HepG2 (cell line): Measurements from ENCODE around the gene RDH11. TPM values are rescaled to one million over a fixed set of nuclear protein-coding genes. Genes with fewer than 3 reads are reported as not detected.

Experiments used
- ATAC-seq: fragments of 200-7000 bp; cut with Tn5 transposase; 3 replicates; pipeline ENCODE4 v1.9.1; 2020; ENCODE audit warnings: mild to moderate bottlenecking, moderate library complexity
- BruUV-seq: library from RNA; stranded (reverse); fragments of 400-500 nt; replicated peaks from 2 replicates; lab custom pipeline; 2021; lab: Mats Ljungman, UMichigan
- CTCF ChIA-PET: fragments of 300-600 bp; formaldehyde crosslinking; extraction: SDS; loops from one replicate; lab custom pipeline; 2021; ENCODE audit warnings: low total read pairs, inconsistent platforms, low intra/inter-chr PET ratio; lab: Yijun Ruan, JAX
- POLR2A ChIA-PET: fragments of 350-600 bp; sonication (Branson Sonifier 250); formaldehyde crosslinking; loops from one replicate; lab custom pipeline; 2020; ENCODE audit warnings: antibody characterized with exemption, inconsistent platforms; lab: Yijun Ruan, JAX
- DNase-seq: peaks from one replicate; pipeline ENCODE4 v3.0.0-alpha.2; 2015; ENCODE audit warnings: low spot score
- FAIRE-seq: peaks from 3 replicates; lab custom pipeline; 2011; peaks lifted over from hg19 to GRCh38; lab: Jason Lieb, UNC
- H2AFZ ChIP-seq: one replicate; pipeline ENCODE4 v1.6.1; 2011; ENCODE audit warnings: low read length, inconsistent platforms
- H3K27ac ChIP-seq: fragments of 300-600 bp; 3 replicates; pipeline ENCODE4 v1.8.0; 2011; ENCODE audit warnings: mixed run types, mild to moderate bottlenecking, mixed read lengths, low read length, inconsistent platforms; ENCODE audit not compliant: insufficient read depth; ENCODE audit errors: extremely low read length
- H3K27me3 ChIP-seq, 2 experiments: fragments of 200-600 bp in 1 of 2; 2 replicates in 1 of 2; 3 replicates in 1 of 2; pipeline versions ENCODE4 v1.6.0 to v1.8.0; 2011; ENCODE audit warnings: low read length in 2 of 2, mild to moderate bottlenecking in 2 of 2, moderate library complexity in 2 of 2, inconsistent platforms in 1 of 2; ENCODE audit not compliant: insufficient read depth in 2 of 2, control insufficient read depth in 1 of 2
- H3K36me3 ChIP-seq, 2 experiments: fragments of 200-600 bp in 1 of 2; replicated peaks in 1 of 2; 2 replicates in 1 of 2; 3 replicates in 1 of 2; pipeline versions ENCODE4 v1.5.1 to v1.8.0; 2011; ENCODE audit warnings: low read length in 2 of 2, inconsistent platforms in 1 of 2; ENCODE audit not compliant: insufficient read depth in 2 of 2, control insufficient read depth in 1 of 2
- H3K4me1 ChIP-seq: 2 replicates; pipeline ENCODE4 v1.5.1; 2012; ENCODE audit warnings: low read length, inconsistent platforms; ENCODE audit not compliant: insufficient read depth
- H3K4me2 ChIP-seq: 2 replicates; pipeline ENCODE4 v1.6.0; 2011; ENCODE audit warnings: low read depth, low read length, inconsistent platforms
- H3K4me3 ChIP-seq, 3 experiments: fragments of 200-600 bp in 1 of 3; sonication (generic), shearing (Covaris generic) in 1 of 3; replicated peaks in 1 of 3; 2 replicates each; pipeline ENCODE4 v1.5.1; 2011 to 2016; ENCODE audit warnings: low read length in 3 of 3, inconsistent platforms in 2 of 3, low read depth in 2 of 3, mild to moderate bottlenecking in 2 of 3, control low read depth in 1 of 3, mixed read lengths in 1 of 3; ENCODE audit not compliant: insufficient read depth in 1 of 3
- H3K79me2 ChIP-seq: one replicate; pipeline ENCODE4 v1.6.1; 2011; ENCODE audit warnings: low read length, inconsistent platforms; ENCODE audit not compliant: insufficient read depth
- H3K9ac ChIP-seq: 2 replicates; pipeline ENCODE4 v1.6.0; 2011; ENCODE audit warnings: mild to moderate bottlenecking, low read depth, low read length, inconsistent platforms; ENCODE audit not compliant: insufficient read depth
- H3K9me3 ChIP-seq: 2 replicates; pipeline ENCODE4 v1.5.1; 2012; ENCODE audit warnings: mild to moderate bottlenecking, low read length
- H4K20me1 ChIP-seq: 2 replicates; pipeline ENCODE4 v1.6.0; 2011; ENCODE audit warnings: inconsistent platforms, mild to moderate bottlenecking, low read length, moderate library complexity; ENCODE audit not compliant: insufficient read depth
- ELF3 ChIP-seq: IDR thresholded peaks from 2 replicates; pipeline ENCODE4 v1.6.1; 2016; ENCODE audit warnings: missing genetic modification reagents, missing compliant biosample characterization
- ESRRA ChIP-seq: sonication (generic); formaldehyde crosslinking; IDR thresholded peaks from 2 replicates; pipeline ENCODE4 v1.5.1; 2020; ENCODE audit warnings: mild to moderate bottlenecking, low read depth, missing genetic modification reagents
- FOXP1 ChIP-seq, 2 experiments: fragments of 450-650 bp in 1 of 2; IDR thresholded peaks; 2 replicates each; pipeline ENCODE4 v1.6.1; 2017 to 2018; ENCODE audit warnings: antibody characterized with exemption in 1 of 2
- NFYC ChIP-seq: IDR thresholded peaks from 2 replicates; pipeline ENCODE4 v1.6.1; 2016; ENCODE audit warnings: missing genetic modification reagents, missing compliant biosample characterization
- POGZ ChIP-seq: sonication (generic); formaldehyde crosslinking; IDR thresholded peaks from 2 replicates; pipeline ENCODE4 v1.4.0; 2020; ENCODE audit warnings: mild to moderate bottlenecking, missing genetic modification reagents
- SMAD3 ChIP-seq: sonication (generic); formaldehyde crosslinking; IDR thresholded peaks from 2 replicates; pipeline ENCODE4 v1.4.0; 2020; ENCODE audit warnings: missing genetic modification reagents
- SNAPC2 ChIP-seq: sonication (generic); formaldehyde crosslinking; IDR thresholded peaks from 2 replicates; pipeline ENCODE4 v1.8.1; 2022; ENCODE audit warnings: mild to moderate bottlenecking, missing genetic modification reagents
- SOX5 ChIP-seq: IDR thresholded peaks from 2 replicates; pipeline ENCODE4 v1.6.1; 2016; ENCODE audit warnings: borderline replicate concordance
- SP1 ChIP-seq, 2 experiments: fragments of 450-650 bp in 1 of 2; sonication (generic) in 1 of 2; formaldehyde crosslinking in 1 of 2; IDR thresholded peaks; 2 replicates each; pipeline versions ENCODE4 v1.4.0 to v1.6.1; 2016 to 2020; ENCODE audit warnings: missing genetic modification reagents in 1 of 2
- TCF7L2 ChIP-seq: IDR thresholded peaks from 2 replicates; pipeline ENCODE4 v1.6.1; 2011; ENCODE audit warnings: mild to moderate bottlenecking, low read depth, low read length, moderate library complexity
- ZBTB42 ChIP-seq: sonication (generic); formaldehyde crosslinking; IDR thresholded peaks from 2 replicates; pipeline ENCODE4 v1.5.0; 2020; ENCODE audit warnings: mild to moderate bottlenecking, missing genetic modification reagents
- ZNF264 ChIP-seq: sonication (generic); formaldehyde crosslinking; IDR thresholded peaks from 2 replicates; pipeline ENCODE4 v1.4.0; 2020; ENCODE audit warnings: missing genetic modification reagents
- ZNF343 ChIP-seq: sonication (generic); formaldehyde crosslinking; IDR thresholded peaks from 2 replicates; pipeline ENCODE4 v1.4.0; 2020; ENCODE audit warnings: mild to moderate bottlenecking, missing genetic modification reagents
- ZNF556 ChIP-seq: sonication (generic); formaldehyde crosslinking; IDR thresholded peaks from 2 replicates; pipeline ENCODE4 v1.4.0; 2020; ENCODE audit warnings: mild to moderate bottlenecking, missing genetic modification reagents, borderline replicate concordance
- ZNF570 ChIP-seq: sonication (generic); formaldehyde crosslinking; IDR thresholded peaks from 2 replicates; pipeline ENCODE4 v1.4.0; 2020; ENCODE audit warnings: mild to moderate bottlenecking, missing genetic modification reagents, borderline replicate concordance
- ZNF670 ChIP-seq: sonication (generic); formaldehyde crosslinking; IDR thresholded peaks from 2 replicates; pipeline ENCODE4 v1.8.0; 2022; ENCODE audit warnings: mild to moderate bottlenecking, missing genetic modification reagents, borderline replicate concordance
- ZNF761 ChIP-seq: sonication (generic); formaldehyde crosslinking; conservative IDR thresholded peaks from 2 replicates; pipeline ENCODE4 v1.4.0; 2020; ENCODE audit warnings: mild to moderate bottlenecking, missing genetic modification reagents
- ZNF777 ChIP-seq: sonication (generic); formaldehyde crosslinking; IDR thresholded peaks from 2 replicates; pipeline ENCODE4 v1.4.0; 2020; ENCODE audit warnings: missing genetic modification reagents
- WGBS: methylation state at CpG from one replicate; pipeline ENCODE4 v1.1.6; 2017; ENCODE audit warnings: low lambda C conversion rate; 5-methylcytosine and 5-hydroxymethylcytosine counted together
- in situ Hi-C: cut with HindIII; loops from 2 replicates; pipeline ENCODE4 v1.10.0; 2017; ENCODE audit warnings: low pct_unique_long_range_greater_than_20kb; ENCODE audit not compliant: extremely low pct_ligation_motif_present
- intact Hi-C: fragments of 100-400 bp; cut with micrococcal nuclease; formaldehyde crosslinking; loops from one replicate; pipeline ENCODE4 v1.10.0; 2022; ENCODE audit not compliant: unreplicated experiment
- polyA plus RNA-seq, 8 experiments: library from polyadenylated mRNA; depleted of rRNA in 3 of 8; stranded (reverse) in 7 of 8; unstranded in 1 of 8; fragments of >200 nt; fragmentation: Illumina TruSeq in 4 of 8; extraction: Trizol in 4 of 8; gene quantifications; 2 replicates each; pipeline versions ENCODE4 v1.2.1 to v1.2.3, GENCODE V29; 2011 to 2016; ENCODE audit warnings: low read depth in 4 of 8, missing spikeins in 1 of 8, mixed read lengths in 1 of 8; ENCODE audit not compliant: insufficient read depth in 1 of 8
- total RNA-seq, 5 experiments: library from RNA; depleted of rRNA; stranded (reverse); fragments of >200 nt; fragmentation: Illumina TruSeq; extraction: Trizol; gene quantifications; 2 replicates each; pipeline ENCODE4 v1.2.3, GENCODE V29; 2016; ENCODE audit warnings: low read depth in 1 of 5
- TF ChIP-seq, protein P1 (sequence below): sonication (generic); formaldehyde crosslinking; IDR thresholded peaks from 2 replicates; pipeline ENCODE4 v1.8.1; 2023; ENCODE audit warnings: missing genetic modification reagents, mild to moderate bottlenecking, borderline replicate concordance
- TF ChIP-seq, protein P2 (sequence below): sonication (generic); formaldehyde crosslinking; IDR thresholded peaks from 2 replicates; pipeline ENCODE4 v1.4.0; 2020; ENCODE audit warnings: mild to moderate bottlenecking, missing genetic modification reagents
- TF ChIP-seq, protein P3 (sequence below): IDR thresholded peaks from 2 replicates; pipeline ENCODE4 v1.6.1; 2016

Gene RDH11
- total and polyA plus RNA-seq, 2 of the 13 experiments (the other 11 are each of a cell fraction or from before 2014, with no cell fraction given) = 106 to 131 TPM

DNA sequence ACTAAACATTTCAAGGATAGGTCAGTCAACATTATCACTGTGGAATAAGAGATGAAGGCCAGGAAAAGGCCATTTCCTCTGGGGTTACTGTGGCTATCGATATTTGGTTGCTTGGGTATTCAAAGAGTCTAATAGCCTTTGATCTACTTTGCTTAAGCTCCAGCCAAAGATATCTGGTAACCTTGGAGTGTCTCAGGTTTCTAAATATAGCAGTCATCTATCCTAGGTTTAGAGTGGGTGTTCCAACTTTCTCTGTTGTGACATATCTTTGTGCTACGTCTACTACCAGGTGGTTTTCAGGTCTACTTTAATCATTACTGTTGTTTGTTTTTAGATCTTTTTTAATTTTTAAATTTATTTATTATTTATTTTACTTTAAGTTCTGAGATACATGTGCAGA is 48.5 kb upstream of the RDH11 start (continued):
- TF ChIP-seq, protein P1, sequence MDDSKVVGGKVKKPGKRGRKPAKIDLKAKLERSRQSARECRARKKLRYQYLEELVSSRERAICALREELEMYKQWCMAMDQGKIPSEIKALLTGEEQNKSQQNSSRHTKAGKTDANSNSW (CRISPR knock-in tag) = no peak
- TF ChIP-seq ESRRA (CRISPR knock-in tag) = no peak
- TF ChIP-seq ZNF570 = no peak

DNA sequence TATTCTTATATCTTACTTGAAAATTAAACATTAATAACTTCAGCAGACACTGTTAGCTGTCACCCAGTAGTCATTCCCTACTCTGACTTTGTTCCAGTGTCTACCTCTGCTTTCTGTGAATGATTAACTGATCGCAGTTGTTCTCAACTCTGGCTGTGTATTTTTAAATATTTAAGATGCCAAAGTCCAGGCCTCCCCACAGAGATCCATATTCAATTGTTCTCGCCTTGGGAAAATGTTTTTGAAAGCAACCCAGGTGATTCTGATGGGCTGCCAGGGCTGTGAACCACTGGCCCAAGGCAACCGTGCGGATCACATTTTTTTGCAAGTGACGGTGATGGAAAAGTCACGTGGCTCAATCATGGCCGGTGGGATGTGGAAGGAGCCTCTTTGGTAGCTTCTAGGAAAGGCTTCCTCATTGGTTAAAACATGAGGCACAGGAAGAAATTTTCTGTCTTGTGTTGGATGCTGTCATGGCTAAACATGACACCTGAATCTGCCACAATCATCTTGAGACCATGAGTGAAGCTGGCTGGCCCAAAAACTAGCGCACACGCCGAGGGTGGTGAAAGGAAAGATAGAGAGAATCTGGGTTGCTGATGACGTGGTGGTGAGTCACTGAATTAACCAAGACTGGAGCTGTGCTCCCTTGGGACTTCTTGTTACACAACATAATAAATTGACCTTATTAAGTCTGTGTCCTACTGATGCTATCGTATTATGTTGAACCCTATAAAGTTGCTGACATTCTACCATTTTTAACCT is 43.4 kb upstream of the RDH11 start:
- ChIA-PET POLR2A (interaction anchor here (0.6 to 1.6 kb wide), 7 partner anchors 11 to 139 kb away, joined by 3 to 20 read pairs (median 6); partner anchors contain the start of genes PIGH, RDH11 and ZFYVE26), CTCF (no interaction called here)
- 20% methylated on average over 12 of the region's 12 CpGs for WGBS
- no peaks in the 10 kb centered on the region for H4K20me1 ChIP-seq
- H3K4me2 ChIP-seq = peak overlapping the region; percentile 66
- intact Hi-C loops = loop anchor here (1.0 kb wide), 1 partner anchor 24 kb away; no protein-coding TSS in a partner anchor
- peak overlapping the region; percentile 60 for H2AFZ ChIP-seq
- H3K9ac ChIP-seq = peak overlapping the region; percentile 39
- DNase-seq (peak; percentile 94), FAIRE-seq (peak; percentile 97), ATAC-seq (peak; percentile 97)
- no peaks in the 10 kb centered on the region for H3K79me2 ChIP-seq
- in situ Hi-C loops = no loop called here
- H3K4me3 ChIP-seq = peak overlapping the region in 2 of 3 experiments; percentile 1 to 55; a peak in 3 of 6 replicates
- no peaks in the 10 kb centered on the region for H3K36me3 ChIP-seq
- BruUV-seq = TSS peak; percentile 93
- peak overlapping the region; percentile 79 for H3K27ac ChIP-seq
- H3K27me3 ChIP-seq = no peaks in the 10 kb centered on the region
- peaks cover 44% of the 10 kb centered on the region for H3K4me1 ChIP-seq
- H3K9me3 ChIP-seq = no peaks in the 10 kb centered on the region
- TF ChIP-seq, protein P2, sequence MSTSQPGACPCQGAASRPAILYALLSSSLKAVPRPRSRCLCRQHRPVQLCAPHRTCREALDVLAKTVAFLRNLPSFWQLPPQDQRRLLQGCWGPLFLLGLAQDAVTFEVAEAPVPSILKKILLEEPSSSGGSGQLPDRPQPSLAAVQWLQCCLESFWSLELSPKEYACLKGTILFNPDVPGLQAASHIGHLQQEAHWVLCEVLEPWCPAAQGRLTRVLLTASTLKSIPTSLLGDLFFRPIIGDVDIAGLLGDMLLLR = no peak
- TF ChIP-seq ZNF777 (no peak), SNAPC2 (CRISPR knock-in tag) (0 out of 2 replicates have a peak, but pooled peaks have one; percentile 55), SMAD3 (0 out of 2 replicates have a peak, but pooled peaks have one; percentile 7), ZBTB42 (no peak), ZNF761 (CRISPR knock-in tag) (no peak), FOXP1 (IDR thresholded peaks at IDR 0.05) (no peak), FOXP1 (CRISPR knock-in tag; IDR thresholded peaks at IDR 0.05) (peak; percentile 59), TCF7L2 (no peak), SP1 (IDR thresholded peaks at IDR 0.05) (no peak), SP1 (CRISPR knock-in tag; IDR thresholded peaks at IDR 0.05) (no peak), ZNF343 (CRISPR knock-in tag) (0 out of 2 replicates have a peak, but pooled peaks have one; percentile 33), NFYC (CRISPR knock-in tag) (peak; percentile 26; the same call in 1 of the 2 replicates), ZNF556 (CRISPR knock-in tag) (peak; percentile 66; the same call in 1 of the 2 replicates), SOX5 (CRISPR knock-in tag) (peak; percentile 98), POGZ (peak; percentile 92), ZNF670 (CRISPR knock-in tag) (no peak), ZNF264 (CRISPR knock-in tag) (0 out of 2 replicates have a peak, but pooled peaks have one; percentile 29), ELF3 (peak; percentile 23; the same call in 1 of the 2 replicates)
- TF ChIP-seq, protein P3, sequence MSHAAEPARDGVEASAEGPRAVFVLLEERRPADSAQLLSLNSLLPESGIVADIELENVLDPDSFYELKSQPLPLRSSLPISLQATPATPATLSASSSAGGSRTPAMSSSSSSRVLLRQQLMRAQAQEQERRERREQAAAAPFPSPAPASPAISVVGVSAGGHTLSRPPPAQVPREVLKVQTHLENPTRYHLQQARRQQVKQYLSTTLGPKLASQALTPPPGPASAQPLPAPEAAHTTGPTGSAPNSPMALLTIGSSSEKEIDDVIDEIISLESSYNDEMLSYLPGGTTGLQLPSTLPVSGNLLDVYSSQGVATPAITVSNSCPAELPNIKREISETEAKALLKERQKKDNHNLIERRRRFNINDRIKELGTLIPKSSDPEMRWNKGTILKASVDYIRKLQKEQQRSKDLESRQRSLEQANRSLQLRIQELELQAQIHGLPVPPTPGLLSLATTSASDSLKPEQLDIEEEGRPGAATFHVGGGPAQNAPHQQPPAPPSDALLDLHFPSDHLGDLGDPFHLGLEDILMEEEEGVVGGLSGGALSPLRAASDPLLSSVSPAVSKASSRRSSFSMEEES (CRISPR knock-in tag) = peak; percentile 76; the same call in 1 of the 2 replicates
